H9 (cell line): ENCODE data around the gene CEP41. TPM values are rescaled to one million over a fixed set of nuclear protein-coding genes. Genes with fewer than 3 reads are reported as not detected.
"Not testable (repeated sequence)": the region's sequence is repeated elsewhere in the genome, so short reads cannot be mapped to it uniquely, and the experiment has no call there.

ENCODE experiments used
- DNase-seq: peaks from one replicate; pipeline ENCODE4 v3.0.0-alpha.2; 2017
- H2AFZ ChIP-seq: one replicate; pipeline ENCODE4 v1.6.1; 2013; ENCODE audit warnings: mild to moderate bottlenecking, low read length, control low read depth, moderate library complexity
- H2AK5ac ChIP-seq: 2 replicates; pipeline ENCODE4 v1.6.1; 2013; ENCODE audit warnings: low read length, control low read depth, mixed read lengths; ENCODE audit not compliant: insufficient read length
- H2BK120ac ChIP-seq: one replicate; pipeline ENCODE4 v1.6.1; 2013; ENCODE audit warnings: low read depth, mild to moderate bottlenecking, low read length, control low read depth, inconsistent platforms; ENCODE audit not compliant: poor library complexity, severe bottlenecking
- H2BK12ac ChIP-seq: 2 replicates; pipeline ENCODE4 v1.6.1; 2013; ENCODE audit warnings: low read length, control low read depth, mixed read lengths, low read depth; ENCODE audit not compliant: insufficient read length
- H2BK15ac ChIP-seq: 2 replicates; pipeline ENCODE4 v1.6.1; 2013; ENCODE audit warnings: low read depth, low read length, control low read depth
- H2BK20ac ChIP-seq: one replicate; pipeline ENCODE4 v1.6.1; 2013; ENCODE audit warnings: low read depth, mild to moderate bottlenecking, low read length, control low read depth, inconsistent platforms; ENCODE audit not compliant: poor library complexity, severe bottlenecking
- H2BK5ac ChIP-seq: 2 replicates; pipeline ENCODE4 v1.6.1; 2013; ENCODE audit warnings: low read length, control low read depth, mixed read lengths; ENCODE audit not compliant: insufficient read length
- H3K14ac ChIP-seq: 2 replicates; pipeline ENCODE4 v1.6.1; 2013; ENCODE audit warnings: low read length, control low read depth; ENCODE audit not compliant: insufficient read depth
- H3K18ac ChIP-seq: 2 replicates; pipeline ENCODE4 v1.6.1; 2013; ENCODE audit warnings: low read depth, mild to moderate bottlenecking, mixed read lengths, low read length, control low read depth; ENCODE audit not compliant: insufficient read length
- H3K23ac ChIP-seq: 2 replicates; pipeline ENCODE4 v1.6.1; 2013; ENCODE audit warnings: low read length, control low read depth, mixed read lengths, low read depth; ENCODE audit not compliant: insufficient read length
- H3K23me2 ChIP-seq: 2 replicates; pipeline ENCODE4 v1.6.1; 2013; ENCODE audit warnings: low read depth, mild to moderate bottlenecking, mixed read lengths, low read length, control low read depth; ENCODE audit not compliant: insufficient read length, poor library complexity, severe bottlenecking
- H3K27ac ChIP-seq: 2 replicates; pipeline ENCODE4 v1.5.1; 2013; ENCODE audit warnings: low read length, control low read depth, mixed read lengths, low read depth; ENCODE audit not compliant: insufficient read length
- H3K27me3 ChIP-seq: 2 replicates; pipeline ENCODE4 v1.6.1; 2013; ENCODE audit warnings: low read length, control low read depth, inconsistent platforms; ENCODE audit not compliant: insufficient read depth
- H3K4ac ChIP-seq: 2 replicates; pipeline ENCODE4 v1.6.1; 2013; ENCODE audit warnings: low read depth, mild to moderate bottlenecking, control low read depth, inconsistent platforms, low read length, moderate library complexity
- H3K4me1 ChIP-seq: 2 replicates; pipeline ENCODE4 v1.6.1; 2013; ENCODE audit warnings: low read length, control low read depth, inconsistent platforms; ENCODE audit not compliant: insufficient read depth
- H3K4me2 ChIP-seq: 2 replicates; pipeline ENCODE4 v1.6.1; 2013; ENCODE audit warnings: low read length, control low read depth, mixed read lengths; ENCODE audit not compliant: insufficient read length, insufficient read depth
- H3K56ac ChIP-seq: 2 replicates; pipeline ENCODE4 v1.6.1; 2013; ENCODE audit warnings: low read depth, mild to moderate bottlenecking, mixed read lengths, low read length, control low read depth; ENCODE audit not compliant: insufficient read length
- H3K79me1 ChIP-seq: 2 replicates; pipeline ENCODE4 v1.6.1; 2013; ENCODE audit warnings: low read depth, mild to moderate bottlenecking, moderate library complexity, low read length, control low read depth, inconsistent platforms; ENCODE audit not compliant: insufficient read depth, poor library complexity, severe bottlenecking
- H3K79me2 ChIP-seq: 2 replicates; pipeline ENCODE4 v1.6.1; 2013; ENCODE audit warnings: low read length, control low read depth, inconsistent platforms; ENCODE audit not compliant: insufficient read depth
- H3K9ac ChIP-seq: 2 replicates; pipeline ENCODE4 v1.6.1; 2013; ENCODE audit warnings: low read length, control low read depth, mixed read lengths; ENCODE audit not compliant: insufficient read length; ENCODE audit errors: extremely low read depth
- H3K9me3 ChIP-seq: one replicate; pipeline ENCODE4 v1.6.1; 2013; ENCODE audit warnings: low read depth, low read length, inconsistent platforms; ENCODE audit not compliant: control insufficient read depth
- H3T11ph ChIP-seq: one replicate; pipeline ENCODE4 v1.6.1; 2013; ENCODE audit warnings: mild to moderate bottlenecking, low read length, control low read depth, inconsistent platforms
- H4K20me1 ChIP-seq: one replicate; pipeline ENCODE4 v1.6.1; 2013; ENCODE audit not compliant: control insufficient read depth, insufficient read length, insufficient read depth
- H4K5ac ChIP-seq: 2 replicates; pipeline ENCODE4 v1.6.1; 2013; ENCODE audit warnings: low read depth, mild to moderate bottlenecking, mixed read lengths, low read length, control low read depth; ENCODE audit not compliant: insufficient read length
- H4K8ac ChIP-seq: replicated peaks from 2 replicates; pipeline ENCODE4 v1.6.1; 2013; ENCODE audit warnings: low read length, control low read depth, mixed read lengths, low read depth; ENCODE audit not compliant: insufficient read length
- H4K91ac ChIP-seq: 2 replicates; pipeline ENCODE4 v1.6.1; 2013; ENCODE audit warnings: low read depth, mild to moderate bottlenecking, moderate library complexity, mixed read lengths, low read length, control low read depth; ENCODE audit not compliant: insufficient read length
- H3K27ac Mint-ChIP-seq, 3 experiments: 2 replicates in 2 of 3; 3 replicates in 1 of 3; pipeline ENCODE4 v1.8.0; 2020 to 2021; ENCODE audit warnings: mixed read lengths in 3 of 3, mild to moderate bottlenecking in 1 of 3, moderate library complexity in 1 of 3
- H3K27me3 Mint-ChIP-seq: 2 replicates; pipeline ENCODE4 v1.8.0; 2021; ENCODE audit warnings: low read depth, mild to moderate bottlenecking, moderate library complexity, mixed read lengths
- H3K36me3 Mint-ChIP-seq, 3 experiments: 2 replicates in 2 of 3; 3 replicates in 1 of 3; pipeline ENCODE4 v1.8.0; 2020 to 2021; ENCODE audit warnings: low read depth in 3 of 3, mixed read lengths in 3 of 3; ENCODE audit not compliant: insufficient read depth in 1 of 3
- H3K4me1 Mint-ChIP-seq, 2 experiments: 2 replicates each; pipeline ENCODE4 v1.8.0; 2020; ENCODE audit warnings: mixed read lengths in 2 of 2
- H3K4me3 Mint-ChIP-seq, 2 experiments: 2 replicates in 1 of 2; 3 replicates in 1 of 2; pipeline ENCODE4 v1.8.0; 2020 to 2021; ENCODE audit warnings: mild to moderate bottlenecking in 2 of 2, mixed read lengths in 2 of 2, moderate library complexity in 1 of 2
- H3K9me3 Mint-ChIP-seq, 2 experiments: 2 replicates in 1 of 2; 3 replicates in 1 of 2; pipeline ENCODE4 v1.8.0; 2020; ENCODE audit warnings: mild to moderate bottlenecking in 2 of 2, mixed read lengths in 2 of 2, moderate library complexity in 1 of 2
- WGBS: extraction: QIAGEN DNeasy Blood & Tissue Kit; methylation state at CpG from one replicate; pipeline ENCODE4 v1.1.7; 2013; ENCODE audit warnings: missing lambda C conversion rate, low lambda C conversion rate, mixed read lengths; ENCODE audit not compliant: insufficient read length; ENCODE audit errors: extremely low coverage; 5-methylcytosine and 5-hydroxymethylcytosine counted together
- total RNA-seq: library from RNA; stranded (reverse); gene quantifications from 2 replicates; pipeline ENCODE4 v1.2.1, GENCODE V29; 2021
- TF ChIP-seq, protein P1 (sequence below): fragments of 200-600 bp; sonication (generic); conservative IDR thresholded peaks from 3 replicates; pipeline ENCODE4 v1.8.0; 2021; ENCODE audit warnings: antibody characterized with exemption, mild to moderate bottlenecking

The CEP41 gene
- total RNA-seq, 1 experiment from 2014 or later: 9.7 TPM

DNA sequence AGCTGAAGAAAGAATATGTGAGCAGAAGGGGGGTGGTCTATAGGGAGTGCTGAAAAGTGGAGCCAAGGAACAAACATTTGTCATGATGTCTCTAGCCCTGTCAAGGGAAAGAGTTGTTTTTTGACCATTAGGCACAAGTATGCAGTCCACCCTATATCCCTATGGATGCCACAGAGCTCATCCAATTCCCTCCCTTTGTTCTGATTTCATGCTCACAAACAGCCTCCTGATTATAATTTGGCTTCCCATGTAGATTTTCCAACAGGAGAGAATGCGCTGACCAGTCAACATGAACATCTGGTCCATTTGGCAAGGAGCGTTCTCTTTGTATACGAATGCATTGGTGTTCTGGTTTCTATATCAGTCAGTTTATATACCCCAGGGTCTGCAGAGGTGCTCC, 12.1 kb upstream of the CEP41 start:
- H3K27me3 Mint-ChIP-seq: peaks cover 3% of the 10 kb centered on the region
- H3K9me3 Mint-ChIP-seq: peaks cover 7 to 8% of the 10 kb centered on the region in 2 experiments
- TF ChIP-seq, protein P1, sequence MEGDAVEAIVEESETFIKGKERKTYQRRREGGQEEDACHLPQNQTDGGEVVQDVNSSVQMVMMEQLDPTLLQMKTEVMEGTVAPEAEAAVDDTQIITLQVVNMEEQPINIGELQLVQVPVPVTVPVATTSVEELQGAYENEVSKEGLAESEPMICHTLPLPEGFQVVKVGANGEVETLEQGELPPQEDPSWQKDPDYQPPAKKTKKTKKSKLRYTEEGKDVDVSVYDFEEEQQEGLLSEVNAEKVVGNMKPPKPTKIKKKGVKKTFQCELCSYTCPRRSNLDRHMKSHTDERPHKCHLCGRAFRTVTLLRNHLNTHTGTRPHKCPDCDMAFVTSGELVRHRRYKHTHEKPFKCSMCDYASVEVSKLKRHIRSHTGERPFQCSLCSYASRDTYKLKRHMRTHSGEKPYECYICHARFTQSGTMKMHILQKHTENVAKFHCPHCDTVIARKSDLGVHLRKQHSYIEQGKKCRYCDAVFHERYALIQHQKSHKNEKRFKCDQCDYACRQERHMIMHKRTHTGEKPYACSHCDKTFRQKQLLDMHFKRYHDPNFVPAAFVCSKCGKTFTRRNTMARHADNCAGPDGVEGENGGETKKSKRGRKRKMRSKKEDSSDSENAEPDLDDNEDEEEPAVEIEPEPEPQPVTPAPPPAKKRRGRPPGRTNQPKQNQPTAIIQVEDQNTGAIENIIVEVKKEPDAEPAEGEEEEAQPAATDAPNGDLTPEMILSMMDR: no peak
- no peak overlapping the region for H3K4ac ChIP-seq
- H3K79me1 ChIP-seq: no peaks in the 10 kb centered on the region
- H2AK5ac ChIP-seq: no peak overlapping the region
- H3K36me3 Mint-ChIP-seq: peaks cover 3 to 6% (median 6%) of the 10 kb centered on the region in 3 experiments; a peak in 6 of 7 replicates
- no peaks in the 10 kb centered on the region for H3K9me3 ChIP-seq
- no peak for DNase-seq
- no peaks in the 10 kb centered on the region for H3K27me3 ChIP-seq
- H2BK120ac ChIP-seq: no peak overlapping the region
- H3K23ac ChIP-seq: no peak overlapping the region
- no peak overlapping the region for H3K14ac ChIP-seq
- H3K27ac Mint-ChIP-seq: no peak overlapping the region
- no peak overlapping the region for H4K5ac ChIP-seq
- no peak overlapping the region for H3T11ph ChIP-seq
- H3K27ac ChIP-seq: no peak overlapping the region
- no peak overlapping the region for H3K4me3 Mint-ChIP-seq
- no peak overlapping the region for H3K4me2 ChIP-seq
- H2BK12ac ChIP-seq: no peak overlapping the region
- no peaks in the 10 kb centered on the region for H4K20me1 ChIP-seq
- no peak overlapping the region for H3K56ac ChIP-seq
- no peak overlapping the region for H3K9ac ChIP-seq
- H4K91ac ChIP-seq: no peak overlapping the region
- H3K79me2 ChIP-seq: no peaks in the 10 kb centered on the region
- no peak overlapping the region for H3K18ac ChIP-seq
- no peak overlapping the region for H2BK20ac ChIP-seq
- no peak overlapping the region for H2BK15ac ChIP-seq
- no peaks in the 10 kb centered on the region for H3K4me1 ChIP-seq
- WGBS: no CpG with 5 or more reads among the region's 3 CpGs
- no peak overlapping the region for H2AFZ ChIP-seq
- H3K23me2 ChIP-seq: no peaks in the 10 kb centered on the region
- H3K4me1 Mint-ChIP-seq: no peaks in the 10 kb centered on the region; a peak in 1 of 4 replicates
- H4K8ac ChIP-seq: no peak overlapping the region
- no peak overlapping the region for H2BK5ac ChIP-seq

DNA sequence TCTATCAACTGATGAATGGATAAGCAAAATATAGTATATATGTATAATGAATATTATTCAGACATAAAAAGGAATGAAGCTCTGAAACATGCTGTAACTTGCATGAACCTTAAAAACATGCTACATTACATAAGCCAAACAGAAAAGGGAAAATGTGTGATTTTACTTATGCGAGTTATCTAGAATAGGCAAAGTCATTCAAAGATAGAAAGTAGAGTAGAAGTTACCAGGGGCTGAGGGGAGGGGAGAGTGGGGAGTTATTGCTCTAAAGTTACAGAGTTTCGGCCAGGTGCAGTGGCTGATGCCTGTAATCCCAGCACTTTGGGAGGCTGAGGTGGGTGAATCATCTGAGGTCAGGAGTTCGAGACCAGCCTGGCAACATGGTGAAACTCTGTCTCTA, 10.5 kb upstream of the CEP41 start:
- H2AFZ ChIP-seq, H4K8ac ChIP-seq, H3K9ac ChIP-seq, H3K4me1 ChIP-seq, H3K27me3 ChIP-seq, H3K56ac ChIP-seq, H2BK120ac ChIP-seq, H4K5ac ChIP-seq, H3K4me1 Mint-ChIP-seq, H3K79me1 ChIP-seq, H3K4me2 ChIP-seq, H3K9me3 ChIP-seq, H4K91ac ChIP-seq, H2BK5ac ChIP-seq, H3K27ac ChIP-seq, H2BK15ac ChIP-seq, H3K79me2 ChIP-seq, H3K23me2 ChIP-seq, H2BK12ac ChIP-seq, H3T11ph ChIP-seq, H3K27me3 Mint-ChIP-seq, DNase-seq, H2BK20ac ChIP-seq, H3K4ac ChIP-seq, H3K36me3 Mint-ChIP-seq, H3K4me3 Mint-ChIP-seq, H3K18ac ChIP-seq, H4K20me1 ChIP-seq, H3K23ac ChIP-seq, H3K27ac Mint-ChIP-seq, H3K14ac ChIP-seq, H2AK5ac ChIP-seq: not testable (repeated sequence)
- WGBS: no CpG with 5 or more reads among the region's 3 CpGs
- peaks cover 11 to 12% of the 10 kb centered on the region in 2 experiments for H3K9me3 Mint-ChIP-seq
